Measurements from ENCODE around the gene COL9A3. TPM values are rescaled to one million over a fixed set of nuclear protein-coding genes. Genes with fewer than 3 reads are reported as not detected.

The COL9A3 gene
- total RNA-seq, 3 donors from 2014 or later (not counting 1 experiment from before 2014, with no cell fraction given): 1.9 TPM; not detected in 2

DNA sequence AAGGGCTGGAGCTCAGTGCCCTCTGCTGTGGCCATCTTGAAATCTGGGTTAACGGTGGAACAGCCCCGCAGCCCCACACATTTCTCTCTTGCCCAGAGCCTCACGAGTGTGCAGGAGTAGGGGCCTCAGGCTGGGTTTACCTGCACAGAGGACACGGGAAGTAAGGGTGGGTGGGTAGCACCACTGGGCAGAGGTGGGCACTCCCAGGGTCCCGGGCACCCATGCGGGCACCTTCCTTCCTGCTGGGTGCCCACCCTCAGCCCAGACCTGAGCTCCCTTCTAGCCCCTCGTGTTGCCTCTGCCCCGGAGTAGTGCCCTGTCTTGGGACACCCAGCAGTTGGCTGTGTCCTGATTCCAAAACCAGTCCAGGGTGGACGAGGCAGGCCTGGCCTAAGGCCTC lies 11.2 kb downstream of the COL9A3 start:
- H3K27ac Mint-ChIP-seq: no peak overlapping the region
- H3K27me3 Mint-ChIP-seq (ENCODE audit: low read depth in 2 of 2): no peaks in the 10 kb centered on the region
- H3K4me1 ChIP-seq (ENCODE audit: control insufficient read depth, insufficient read depth, low read length): peaks cover 30% of the 10 kb centered on the region
- no peak overlapping the region for H3K4me3 ChIP-seq (ENCODE audit: low read length)
- ATAC-seq (no peak), DNase-seq (no peak)
- H3K4me1 Mint-ChIP-seq: no peaks in the 10 kb centered on the region
- no peak overlapping the region for H3K4me3 Mint-ChIP-seq
- H3K9me3 ChIP-seq (ENCODE audit: control insufficient read depth, insufficient read depth, low read length): no peaks in the 10 kb centered on the region
- H3K36me3 Mint-ChIP-seq: no peaks in the 10 kb centered on the region
- no peak overlapping the region for H3K27ac ChIP-seq (ENCODE audit: low read length)
- H3K27me3 ChIP-seq (ENCODE audit: control insufficient read depth, insufficient read depth, low read length): no peaks in the 10 kb centered on the region
- H3K36me3 ChIP-seq (ENCODE audit: control insufficient read depth, insufficient read depth, low read length): no peaks in the 10 kb centered on the region
- TF ChIP-seq, protein P1, sequence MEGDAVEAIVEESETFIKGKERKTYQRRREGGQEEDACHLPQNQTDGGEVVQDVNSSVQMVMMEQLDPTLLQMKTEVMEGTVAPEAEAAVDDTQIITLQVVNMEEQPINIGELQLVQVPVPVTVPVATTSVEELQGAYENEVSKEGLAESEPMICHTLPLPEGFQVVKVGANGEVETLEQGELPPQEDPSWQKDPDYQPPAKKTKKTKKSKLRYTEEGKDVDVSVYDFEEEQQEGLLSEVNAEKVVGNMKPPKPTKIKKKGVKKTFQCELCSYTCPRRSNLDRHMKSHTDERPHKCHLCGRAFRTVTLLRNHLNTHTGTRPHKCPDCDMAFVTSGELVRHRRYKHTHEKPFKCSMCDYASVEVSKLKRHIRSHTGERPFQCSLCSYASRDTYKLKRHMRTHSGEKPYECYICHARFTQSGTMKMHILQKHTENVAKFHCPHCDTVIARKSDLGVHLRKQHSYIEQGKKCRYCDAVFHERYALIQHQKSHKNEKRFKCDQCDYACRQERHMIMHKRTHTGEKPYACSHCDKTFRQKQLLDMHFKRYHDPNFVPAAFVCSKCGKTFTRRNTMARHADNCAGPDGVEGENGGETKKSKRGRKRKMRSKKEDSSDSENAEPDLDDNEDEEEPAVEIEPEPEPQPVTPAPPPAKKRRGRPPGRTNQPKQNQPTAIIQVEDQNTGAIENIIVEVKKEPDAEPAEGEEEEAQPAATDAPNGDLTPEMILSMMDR (IDR thresholded peaks at IDR 0.05): no peak
- WGBS (ENCODE audit: insufficient coverage): 92% methylated on average over 9 of the region's 9 CpGs
- H3K9me3 Mint-ChIP-seq: no peaks in the 10 kb centered on the region
- intact Hi-C loops (cut with micrococcal nuclease): no loop called here

DNA sequence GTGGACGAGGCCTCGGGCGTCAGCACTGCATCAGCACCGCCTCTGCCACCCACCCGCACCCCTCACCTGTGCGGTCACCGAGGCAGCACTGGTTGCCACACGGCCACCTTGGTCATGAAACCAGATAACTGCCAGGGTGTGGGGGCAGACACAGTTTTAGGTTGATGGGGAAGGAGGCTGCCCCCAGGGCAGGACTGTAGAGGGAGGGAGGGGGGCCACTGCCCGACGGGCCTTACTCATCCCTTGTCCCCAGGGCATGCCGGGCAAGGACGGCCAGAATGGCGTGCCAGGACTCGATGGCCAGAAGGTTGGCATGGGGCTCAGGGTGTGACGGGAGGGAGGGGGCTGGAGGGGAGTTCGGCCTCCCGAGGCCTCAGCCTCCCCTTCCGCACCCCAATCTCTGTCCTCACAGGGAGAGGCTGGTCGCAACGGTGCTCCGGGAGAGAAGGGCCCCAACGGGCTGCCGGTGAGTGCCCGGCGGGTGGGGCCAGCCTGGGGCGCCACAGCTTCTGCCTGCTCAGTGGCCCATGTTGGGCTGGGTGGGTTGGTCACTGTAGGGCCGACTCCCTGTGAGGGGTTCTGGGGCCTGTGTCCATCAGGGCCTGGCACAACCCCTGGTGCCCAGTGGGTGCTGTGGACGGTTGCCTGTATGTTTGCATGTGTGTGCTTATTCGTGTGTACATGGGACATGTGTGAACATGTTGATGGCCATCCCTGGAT lies 11.8 kb downstream of the COL9A3 start:
- DNase-seq (no peak), ATAC-seq (no peak)
- Mint-ChIP-seq H3K27me3 (ENCODE audit: low read depth in 2 of 2) (no peaks in the 10 kb centered on the region), H3K9me3 (no peaks in the 10 kb centered on the region), H3K4me3 (no peak overlapping the region), H3K27ac (no peak overlapping the region), H3K4me1 (no peaks in the 10 kb centered on the region), H3K36me3 (no peaks in the 10 kb centered on the region)
- no peak overlapping the region for H3K4me3 ChIP-seq (ENCODE audit: low read length)
- no peaks in the 10 kb centered on the region for H3K27me3 ChIP-seq (ENCODE audit: control insufficient read depth, insufficient read depth, low read length)
- no peak overlapping the region for H3K27ac ChIP-seq (ENCODE audit: low read length)
- peaks cover 30% of the 10 kb centered on the region for H3K4me1 ChIP-seq (ENCODE audit: control insufficient read depth, insufficient read depth, low read length)
- intact Hi-C loops (cut with micrococcal nuclease): no loop called here
- TF ChIP-seq, protein P1 (IDR thresholded peaks at IDR 0.05): no peak
- no peaks in the 10 kb centered on the region for H3K36me3 ChIP-seq (ENCODE audit: control insufficient read depth, insufficient read depth, low read length)
- H3K9me3 ChIP-seq (ENCODE audit: control insufficient read depth, insufficient read depth, low read length): no peaks in the 10 kb centered on the region
- WGBS (ENCODE audit: insufficient coverage): 89% methylated on average over 29 of the region's 29 CpGs

DNA sequence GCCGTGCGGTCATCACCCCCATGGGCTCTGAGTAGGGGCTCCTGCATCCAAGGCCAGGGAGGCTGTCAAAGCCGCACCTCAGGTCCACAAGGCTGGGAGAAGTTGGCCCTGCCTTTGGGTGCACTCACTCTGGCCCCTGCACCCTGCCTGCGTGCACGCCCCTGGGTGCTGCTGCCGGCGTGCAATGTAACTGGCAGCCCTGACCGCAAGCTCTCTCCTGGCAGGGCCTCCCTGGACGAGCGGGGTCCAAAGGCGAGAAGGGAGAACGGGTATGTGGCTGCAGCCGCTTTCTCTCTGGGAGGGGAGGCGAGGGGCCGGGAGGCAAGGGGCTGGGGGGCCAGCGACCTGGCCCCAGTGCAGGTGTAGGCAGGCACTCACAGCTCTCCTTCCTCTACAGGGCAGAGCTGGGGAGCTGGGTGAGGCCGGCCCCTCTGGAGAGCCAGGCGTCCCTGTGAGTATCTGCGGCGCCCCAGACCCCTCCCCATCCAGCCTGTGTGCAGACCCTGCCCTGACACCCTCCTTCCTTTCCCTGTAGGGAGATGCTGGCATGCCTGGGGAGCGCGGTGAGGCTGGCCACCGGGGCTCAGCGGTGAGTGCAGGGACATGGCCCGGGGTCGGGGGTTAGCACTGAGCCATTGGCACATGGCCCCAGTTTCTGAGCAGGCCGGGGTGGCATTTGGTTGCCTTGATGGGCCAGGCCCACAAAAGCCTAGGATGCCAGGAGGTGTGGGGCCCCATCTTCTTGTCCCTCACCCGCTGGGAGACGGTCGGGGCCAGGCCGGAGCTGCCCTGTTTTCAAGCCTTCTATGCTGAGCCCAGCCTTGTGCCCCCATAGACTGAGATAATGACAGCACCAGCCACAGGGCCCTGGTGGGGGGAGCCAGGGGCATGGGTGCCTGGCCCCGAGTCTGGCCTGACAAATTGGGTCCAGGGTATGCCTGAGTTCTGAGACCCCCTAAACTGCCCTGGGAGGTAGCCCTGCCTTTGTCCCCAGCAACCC lies 12.7 kb downstream of the COL9A3 start:
- H3K4me3 ChIP-seq (ENCODE audit: low read length): no peak overlapping the region
- no peaks in the 10 kb centered on the region for H3K36me3 ChIP-seq (ENCODE audit: control insufficient read depth, insufficient read depth, low read length)
- TF ChIP-seq, protein P1 (IDR thresholded peaks at IDR 0.05): no peak
- Mint-ChIP-seq H3K9me3 (no peaks in the 10 kb centered on the region), H3K27me3 (ENCODE audit: low read depth in 2 of 2) (no peaks in the 10 kb centered on the region), H3K36me3 (no peaks in the 10 kb centered on the region), H3K4me1 (no peaks in the 10 kb centered on the region), H3K27ac (no peak overlapping the region), H3K4me3 (no peak overlapping the region)
- no peaks in the 10 kb centered on the region for H3K9me3 ChIP-seq (ENCODE audit: control insufficient read depth, insufficient read depth, low read length)
- H3K27ac ChIP-seq (ENCODE audit: low read length): no peak overlapping the region
- H3K27me3 ChIP-seq (ENCODE audit: control insufficient read depth, insufficient read depth, low read length): no peaks in the 10 kb centered on the region
- intact Hi-C loops (cut with micrococcal nuclease): no loop called here
- peaks cover 25% of the 10 kb centered on the region for H3K4me1 ChIP-seq (ENCODE audit: control insufficient read depth, insufficient read depth, low read length)
- 94% methylated on average over 32 of the region's 32 CpGs for WGBS (ENCODE audit: insufficient coverage)
- ATAC-seq (no peak), DNase-seq (no peak)

Measured in natural killer cell (primary cell).